OCI-LY3 (cell line): ENCODE results near the gene UBE3D.

Source experiments
- H2AFZ ChIP-seq: fragments of 200-600, 300-600 bp; shearing (Covaris generic); 2 replicates; pipeline ENCODE4 v1.6.0; 2014; ENCODE audit warnings: antibody characterized with exemption, low read depth, low read length
- H3K27ac ChIP-seq: fragments of 200-600, 300-600 bp; sonication (generic); 2 replicates; pipeline ENCODE4 v1.5.1; 2014; ENCODE audit warnings: mild to moderate bottlenecking, low read length, moderate library complexity, mixed read lengths
- H3K27me3 ChIP-seq: fragments of 200-600, 300-600 bp; sonication (generic); 2 replicates; pipeline ENCODE4 v1.6.1; 2014; ENCODE audit warnings: low read depth, low read length, mixed read lengths
- H3K36me3 ChIP-seq: fragments of 200-600, 300-600 bp; sonication (generic); replicated peaks from 2 replicates; pipeline ENCODE3; 2014; ENCODE audit warnings: low read depth, low read length, mixed read lengths
- H3K4me1 ChIP-seq: fragments of 300-600, 200-600 bp; sonication (generic); 2 replicates; pipeline ENCODE4 v1.6.1; 2014; ENCODE audit warnings: low read length, mixed read lengths
- H3K4me2 ChIP-seq: fragments of 200-600, 300-600 bp; sonication (generic); 2 replicates; pipeline ENCODE4 v1.6.1; 2014; ENCODE audit warnings: low read length, mixed read lengths
- H3K4me3 ChIP-seq: fragments of 300-600, 200-600 bp; sonication (generic); 2 replicates; pipeline ENCODE4 v1.5.1; 2014; ENCODE audit warnings: antibody characterized with exemption, mild to moderate bottlenecking, low read length, moderate library complexity
- H3K79me2 ChIP-seq: fragments of 300-600, 200-600 bp; shearing (Covaris generic); 2 replicates; pipeline ENCODE4 v1.6.1; 2014; ENCODE audit warnings: mild to moderate bottlenecking, low read length, mixed read lengths
- H3K9ac ChIP-seq: fragments of 300-600, 200-600 bp; shearing (Covaris generic); 2 replicates; pipeline ENCODE4 v1.6.0; 2014; ENCODE audit warnings: mild to moderate bottlenecking, low read length, moderate library complexity
- H3K9me3 ChIP-seq: fragments of 200-600, 300-600 bp; shearing (Covaris generic); 2 replicates; pipeline ENCODE4 v1.6.1; 2014; ENCODE audit warnings: low read length, mixed read lengths; ENCODE audit not compliant: insufficient read depth
- H4K20me1 ChIP-seq: fragments of 200-600, 300-600 bp; sonication (generic); 2 replicates; pipeline ENCODE4 v1.6.1; 2016; ENCODE audit warnings: low read length, mixed read lengths; ENCODE audit not compliant: insufficient read depth
- CTCF ChIP-seq: fragments of 200-600, 300-600 bp; sonication (generic); IDR thresholded peaks from 2 replicates; pipeline ENCODE4 v1.5.1; 2014; ENCODE audit warnings: antibody characterized with exemption, low read length, low read depth
- EZH2phosphoT487 ChIP-seq: fragments of 200-600 bp; shearing (Covaris generic); IDR thresholded peaks from 2 replicates; pipeline ENCODE4 v1.6.1; 2018; ENCODE audit warnings: antibody characterized with exemption, mixed run types, low read depth

Gene UBE3D

GRCh38 chr6:82958551-82958950 is 107.1 kb downstream of the UBE3D start:
- no peak overlapping the region for H3K4me2 ChIP-seq
- H3K27ac ChIP-seq, result no peak overlapping the region
- no peaks in the 10 kb centered on the region for H4K20me1 ChIP-seq
- peaks cover 3% of the 10 kb centered on the region for H3K36me3 ChIP-seq
- no peaks in the 10 kb centered on the region for H3K9me3 ChIP-seq
- no peak overlapping the region for H3K4me3 ChIP-seq
- H3K9ac ChIP-seq, result no peak overlapping the region
- H2AFZ ChIP-seq, result no peak overlapping the region
- H3K27me3 ChIP-seq, result no peaks in the 10 kb centered on the region
- no peaks in the 10 kb centered on the region for H3K79me2 ChIP-seq
- peaks cover 11% of the 10 kb centered on the region for H3K4me1 ChIP-seq
- TF ChIP-seq EZH2phosphoT487, result no peak
- no peak for TF ChIP-seq CTCF

GRCh38 chr6:82957868-82958245 is 107.8 kb downstream of the UBE3D start:
- Histone ChIP-seq H3K4me2 (no peak overlapping the region), H4K20me1 (no peaks in the 10 kb centered on the region), H3K4me3 (no peak overlapping the region), H3K9me3 (no peaks in the 10 kb centered on the region), H3K27ac (no peak overlapping the region), H2AFZ (no peak overlapping the region), H3K36me3 (peaks cover 5% of the 10 kb centered on the region), H3K79me2 (no peaks in the 10 kb centered on the region), H3K4me1 (peaks cover 11% of the 10 kb centered on the region), H3K9ac (no peak overlapping the region), H3K27me3 (no peaks in the 10 kb centered on the region)
- TF ChIP-seq EZH2phosphoT487, result no peak
- TF ChIP-seq CTCF, result no peak

GRCh38 chr6:82957171-82957867 is 108.3 kb downstream of the UBE3D start:
- Histone ChIP-seq H3K4me1 (peaks cover 11% of the 10 kb centered on the region), H4K20me1 (no peaks in the 10 kb centered on the region), H2AFZ (no peak overlapping the region), H3K9ac (no peak overlapping the region), H3K9me3 (no peaks in the 10 kb centered on the region), H3K4me3 (no peak overlapping the region), H3K27me3 (no peaks in the 10 kb centered on the region), H3K36me3 (peaks cover 5% of the 10 kb centered on the region), H3K79me2 (no peaks in the 10 kb centered on the region), H3K27ac (no peak overlapping the region), H3K4me2 (no peak overlapping the region)
- TF ChIP-seq CTCF, result no peak
- TF ChIP-seq EZH2phosphoT487, result no peak

GRCh38 chr6:82955841-82956240 is 109.8 kb downstream of the UBE3D start:
- Histone ChIP-seq H3K9me3 (no peaks in the 10 kb centered on the region), H3K36me3 (peaks cover 10% of the 10 kb centered on the region), H3K79me2 (no peaks in the 10 kb centered on the region), H3K27ac (no peak overlapping the region), H3K27me3 (no peaks in the 10 kb centered on the region), H3K4me2 (no peak overlapping the region), H3K4me1 (peaks cover 11% of the 10 kb centered on the region), H3K9ac (no peak overlapping the region), H3K4me3 (no peak overlapping the region), H4K20me1 (no peaks in the 10 kb centered on the region), H2AFZ (no peak overlapping the region)
- TF ChIP-seq EZH2phosphoT487 (no peak), CTCF (no peak)
